ENCODE measurements around the gene CLTB.
"Not testable (repeated sequence)": the region's sequence is repeated elsewhere in the genome, so short reads cannot be mapped to it uniquely, and the experiment has no call there.

The CLTB gene

GRCh38 chr5:176427971-176428370 lies 11.6 kb upstream of the CLTB start:
- no peak for DNase-seq (ENCODE audit: low read depth in 2 of 2)

- no peak for DNase-seq (ENCODE audit: low read depth in 2 of 2)
Observed at GRCh38 chr5:176426876-176427275, 10.5 kb upstream of the CLTB start.

GRCh38 chr5:176425791-176426190 lies 9.5 kb upstream of the CLTB start:
- DNase-seq (ENCODE audit: low read depth in 2 of 2): no peak

- DNase-seq (ENCODE audit: low read depth in 2 of 2): no peak
Observed at GRCh38 chr5:176425138-176425537, 8.8 kb upstream of the CLTB start.

GRCh38 chr5:176424181-176424580 lies 7.8 kb upstream of the CLTB start:
- no peak for DNase-seq (ENCODE audit: low read depth in 2 of 2)

GRCh38 chr5:176420972-176421544 lies 4.7 kb upstream of the CLTB start:
- no peak for DNase-seq (ENCODE audit: low read depth in 2 of 2)

GRCh38 chr5:176420086-176420485 lies 3.7 kb upstream of the CLTB start:
- DNase-seq (ENCODE audit: low read depth in 2 of 2): no peak

GRCh38 chr5:176418251-176418650 lies 1.9 kb upstream of the CLTB start:
- no peak for DNase-seq (ENCODE audit: low read depth in 2 of 2)

GRCh38 chr5:176416965-176417364 lies 626 bp upstream of the CLTB start:
- DNase-seq (ENCODE audit: low read depth in 2 of 2): no peak

- DNase-seq (ENCODE audit: low read depth in 2 of 2): no peak
Observed at GRCh38 chr5:176415240-176415951, 943 bp downstream of the CLTB start.

- no peak for DNase-seq (ENCODE audit: low read depth in 2 of 2)
Observed at GRCh38 chr5:176414704-176415103, 1.6 kb downstream of the CLTB start.

GRCh38 chr5:176413709-176414191 lies 2.6 kb downstream of the CLTB start:
- no peak for DNase-seq (ENCODE audit: low read depth in 2 of 2)

GRCh38 chr5:176413255-176413565 lies 3.1 kb downstream of the CLTB start:
- no peak for DNase-seq (ENCODE audit: low read depth in 2 of 2)

- no peak for DNase-seq (ENCODE audit: low read depth in 2 of 2)
Observed at GRCh38 chr5:176412517-176413254, 3.7 kb downstream of the CLTB start.

- no peak for DNase-seq (ENCODE audit: low read depth in 2 of 2)
Observed at GRCh38 chr5:176410486-176411180, 5.7 kb downstream of the CLTB start.

- DNase-seq (ENCODE audit: low read depth in 2 of 2): no peak
Observed at GRCh38 chr5:176409765-176410164, 6.6 kb downstream of the CLTB start.

GRCh38 chr5:176408590-176408989 lies 7.7 kb downstream of the CLTB start:
- DNase-seq (ENCODE audit: low read depth in 2 of 2): no peak

- not testable (repeated sequence) for DNase-seq (ENCODE audit: low read depth in 2 of 2)
Observed at GRCh38 chr5:176408252-176408573, 8.1 kb downstream of the CLTB start.

- DNase-seq (ENCODE audit: low read depth in 2 of 2): no peak
Observed at GRCh38 chr5:176407456-176408251, 8.7 kb downstream of the CLTB start.

- no peak for DNase-seq (ENCODE audit: low read depth in 2 of 2)
Observed at GRCh38 chr5:176406436-176407052, 9.8 kb downstream of the CLTB start.

Data from activated CD8-positive, alpha-beta memory T cell treated with anti-CD3 and anti-CD28 coated beads for 4 hours (primary cell).